ENCODE measurements around the gene C10orf90. TPM values are rescaled to one million over a fixed set of nuclear protein-coding genes. Genes with fewer than 3 reads are reported as not detected.

C10orf90 gene
- total RNA-seq, 2 donors from 2014 or later: 0.33 TPM; not detected in 1

DNA sequence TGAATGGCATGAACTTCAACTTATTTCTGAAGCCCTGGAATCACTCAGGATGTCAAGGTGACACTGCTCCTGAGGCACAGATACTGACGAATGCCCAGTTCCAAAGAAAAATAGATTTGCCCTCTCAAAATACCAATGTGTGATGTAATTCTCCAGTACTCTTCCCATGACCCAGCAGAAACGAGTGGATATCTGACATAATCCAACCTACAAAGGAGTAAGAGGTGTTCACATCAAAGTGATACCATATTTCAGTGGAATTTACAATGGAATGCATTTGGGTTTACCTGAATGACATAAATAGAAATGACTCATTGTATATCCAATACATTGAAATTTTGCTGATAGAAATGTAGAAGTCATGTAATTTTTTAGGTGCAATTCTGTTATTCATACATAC is 161.3 kb downstream of the C10orf90 start:
- Mint-ChIP-seq H3K36me3 (ENCODE audit: low read depth) (no peaks in the 10 kb centered on the region), H3K27ac (no peak overlapping the region), H3K4me1 (no peaks in the 10 kb centered on the region), H3K4me3 (no peak overlapping the region), H3K27me3 (ENCODE audit: insufficient read depth) (no peaks in the 10 kb centered on the region), H3K9me3 (no peaks in the 10 kb centered on the region)
- H3K27me3 ChIP-seq (ENCODE audit: control insufficient read depth, insufficient read depth, low read length, poor library complexity, severe bottlenecking): no peaks in the 10 kb centered on the region
- no peaks in the 10 kb centered on the region for H3K36me3 ChIP-seq (ENCODE audit: control insufficient read depth, insufficient read depth, low read length)
- 89 to 100% methylated on average over 1 to 2 of the region's 2 CpGs for WGBS, 2 experiments (ENCODE audit: insufficient coverage in 1 of 2, insufficient read length in 1 of 2)
- H3K9ac ChIP-seq (ENCODE audit: extremely low read depth, low read length, poor library complexity, severe bottlenecking): no peak overlapping the region
- TF ChIP-seq CTCF (conservative IDR thresholded peaks at IDR 0.05): no peak
- no peaks in the 10 kb centered on the region for H3K9me3 ChIP-seq (ENCODE audit: control insufficient read depth, low read length)
- no peak overlapping the region for H3K4me3 ChIP-seq (ENCODE audit: low read length)
- H3K27ac ChIP-seq (ENCODE audit: low read depth, low read length): no peak overlapping the region
- DNase-seq: no peak
- H3K4me1 ChIP-seq (ENCODE audit: control insufficient read depth, insufficient read depth, low read length): no peaks in the 10 kb centered on the region

DNA sequence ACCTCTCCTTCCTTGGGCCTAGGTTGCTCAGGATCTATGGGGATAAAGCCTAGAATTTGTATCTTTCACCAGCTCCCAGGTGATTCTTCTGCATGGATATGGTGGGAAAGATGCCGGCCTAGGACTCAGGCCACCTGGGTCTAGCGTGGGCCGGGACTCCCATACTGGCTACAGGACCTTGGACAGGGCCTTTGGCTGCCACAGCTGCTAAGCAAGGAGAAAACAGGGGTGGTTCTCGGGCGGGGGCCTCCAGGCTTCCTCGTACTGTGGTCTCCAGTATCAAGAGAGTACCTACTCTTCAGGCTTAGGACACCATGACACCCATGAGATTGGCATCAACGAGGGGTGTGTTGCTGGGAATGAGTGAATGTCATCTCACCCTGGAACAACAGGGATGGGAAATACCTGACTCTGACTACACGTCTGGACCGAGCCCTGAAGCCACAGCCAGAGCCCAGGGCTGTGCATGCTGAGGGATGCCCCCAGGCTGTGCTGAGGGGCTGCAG is 161.9 kb downstream of the C10orf90 start:
- H3K27me3 ChIP-seq (ENCODE audit: control insufficient read depth, insufficient read depth, low read length, poor library complexity, severe bottlenecking): no peaks in the 10 kb centered on the region
- no peaks in the 10 kb centered on the region for H3K4me1 Mint-ChIP-seq

GRCh38 chr10:126504761-126505112 is 165.8 kb downstream of the C10orf90 start:
- WGBS, 2 experiments (ENCODE audit: insufficient coverage in 1 of 2, insufficient read length in 1 of 2): 94 to 96% methylated on average over 16 of the region's 16 CpGs
- DNase-seq: no peak
- Histone ChIP-seq H3K27me3 (ENCODE audit: control insufficient read depth, insufficient read depth, low read length, poor library complexity, severe bottlenecking) (no peaks in the 10 kb centered on the region), H3K4me1 (ENCODE audit: control insufficient read depth, insufficient read depth, low read length) (no peaks in the 10 kb centered on the region), H3K27ac (ENCODE audit: low read depth, low read length) (no peak overlapping the region), H3K36me3 (ENCODE audit: control insufficient read depth, insufficient read depth, low read length) (no peaks in the 10 kb centered on the region), H3K9ac (ENCODE audit: extremely low read depth, low read length, poor library complexity, severe bottlenecking) (no peak overlapping the region), H3K9me3 (ENCODE audit: control insufficient read depth, low read length) (no peaks in the 10 kb centered on the region), H3K4me3 (ENCODE audit: low read length) (no peak overlapping the region)
- H3K4me3 Mint-ChIP-seq: no peak overlapping the region
- H3K27ac Mint-ChIP-seq: no peak overlapping the region
- H3K36me3 Mint-ChIP-seq (ENCODE audit: low read depth): no peaks in the 10 kb centered on the region
- no peaks in the 10 kb centered on the region for H3K4me1 Mint-ChIP-seq
- H3K9me3 Mint-ChIP-seq: no peaks in the 10 kb centered on the region
- H3K27me3 Mint-ChIP-seq (ENCODE audit: insufficient read depth): peaks cover 2% of the 10 kb centered on the region
- no peak for TF ChIP-seq CTCF (conservative IDR thresholded peaks at IDR 0.05)

More for the DNA sequence above, 161.9 kb downstream of the C10orf90 start:
- Histone ChIP-seq H3K4me3 (ENCODE audit: low read length) (no peak overlapping the region), H3K4me1 (ENCODE audit: control insufficient read depth, insufficient read depth, low read length) (no peaks in the 10 kb centered on the region), H3K27ac (ENCODE audit: low read depth, low read length) (no peak overlapping the region), H3K36me3 (ENCODE audit: control insufficient read depth, insufficient read depth, low read length) (no peaks in the 10 kb centered on the region), H3K9me3 (ENCODE audit: control insufficient read depth, low read length) (no peaks in the 10 kb centered on the region), H3K9ac (ENCODE audit: extremely low read depth, low read length, poor library complexity, severe bottlenecking) (no peak overlapping the region)
- TF ChIP-seq CTCF (conservative IDR thresholded peaks at IDR 0.05): no peak
- Mint-ChIP-seq H3K27ac (no peak overlapping the region), H3K36me3 (ENCODE audit: low read depth) (no peaks in the 10 kb centered on the region), H3K4me3 (no peak overlapping the region), H3K27me3 (ENCODE audit: insufficient read depth) (peaks cover 2% of the 10 kb centered on the region), H3K9me3 (no peaks in the 10 kb centered on the region)
- WGBS, 2 experiments (ENCODE audit: insufficient coverage in 1 of 2, insufficient read length in 1 of 2): 74 to 80% methylated on average over 5 to 9 of the region's 9 CpGs
- peak; percentile 75 for DNase-seq

Data from endodermal cell (in vitro differentiated cells).